Endothelial cell (in vitro differentiated cells): ENCODE results near the gene KIF21B. TPM values are rescaled to one million over a fixed set of nuclear protein-coding genes. Genes with fewer than 3 reads are reported as not detected.

ENCODE experiments used
- DNase-seq: peaks from one replicate; pipeline ENCODE4 v3.0.0; 2021; ENCODE audit warnings: low spot score
- H3K27ac Mint-ChIP-seq: one replicate; pipeline ENCODE4 v1.8.0; 2021; ENCODE audit warnings: mixed read lengths, inconsistent platforms; ENCODE audit not compliant: unreplicated experiment
- H3K27me3 Mint-ChIP-seq: one replicate; pipeline ENCODE4 v1.8.0; 2021; ENCODE audit warnings: mild to moderate bottlenecking, moderate library complexity, mixed read lengths, inconsistent platforms; ENCODE audit not compliant: unreplicated experiment
- H3K36me3 Mint-ChIP-seq: one replicate; pipeline ENCODE4 v1.8.0; 2021; ENCODE audit warnings: mild to moderate bottlenecking, low read depth, mixed read lengths, inconsistent platforms; ENCODE audit not compliant: unreplicated experiment
- H3K4me1 Mint-ChIP-seq: one replicate; pipeline ENCODE4 v1.8.0; 2021; ENCODE audit warnings: mild to moderate bottlenecking, mixed read lengths, inconsistent platforms; ENCODE audit not compliant: unreplicated experiment
- H3K4me3 Mint-ChIP-seq: one replicate; pipeline ENCODE4 v1.8.0; 2021; ENCODE audit warnings: mild to moderate bottlenecking, mixed read lengths, inconsistent platforms; ENCODE audit not compliant: unreplicated experiment
- H3K9me3 Mint-ChIP-seq: one replicate; pipeline ENCODE4 v1.8.0; 2021; ENCODE audit warnings: mixed read lengths, inconsistent platforms; ENCODE audit not compliant: unreplicated experiment
- total RNA-seq: library from RNA; stranded (reverse); fragmentation: NEBNext Ultra II Directional; extraction: Animal tissue kit (Norgen Biotek cat#: 25700); gene quantifications from one replicate; pipeline ENCODE4 v1.2.1, GENCODE V29; 2021; ENCODE audit not compliant: unreplicated experiment
- TF ChIP-seq, protein P1 (sequence below): fragments of 200-600 bp; sonication (generic); IDR thresholded peaks from one replicate; pipeline ENCODE4 v1.5.0; 2021; ENCODE audit warnings: antibody characterized with exemption; ENCODE audit not compliant: unreplicated experiment

KIF21B gene
- total RNA-seq, 1 donor from 2014 or later: 8.4 TPM

DNA sequence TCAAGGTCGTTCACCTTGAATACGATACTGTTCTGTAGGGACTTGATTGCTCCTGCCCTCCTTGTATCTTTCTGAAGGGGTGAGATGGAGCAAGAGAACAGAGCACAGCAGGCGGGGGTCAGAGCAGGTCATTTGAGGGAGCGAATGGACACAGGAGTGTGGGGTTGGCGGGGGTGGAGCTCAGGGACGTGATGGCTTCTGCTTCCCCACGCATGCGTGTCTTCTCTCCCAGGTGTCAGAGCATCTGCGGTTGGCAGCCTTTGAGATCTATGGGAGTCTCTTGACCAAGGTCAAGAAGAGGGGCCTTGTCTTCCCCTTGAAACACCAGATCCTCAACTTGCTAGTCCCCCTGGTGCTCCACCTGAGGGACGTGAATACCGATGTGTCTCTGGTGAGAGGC is 64.9 kb downstream of the KIF21B start:
- no peak overlapping the region for H3K4me3 Mint-ChIP-seq
- no peak overlapping the region for H3K27ac Mint-ChIP-seq
- H3K4me1 Mint-ChIP-seq: no peaks in the 10 kb centered on the region
- no peaks in the 10 kb centered on the region for H3K36me3 Mint-ChIP-seq
- no peak for DNase-seq
- TF ChIP-seq, protein P1, sequence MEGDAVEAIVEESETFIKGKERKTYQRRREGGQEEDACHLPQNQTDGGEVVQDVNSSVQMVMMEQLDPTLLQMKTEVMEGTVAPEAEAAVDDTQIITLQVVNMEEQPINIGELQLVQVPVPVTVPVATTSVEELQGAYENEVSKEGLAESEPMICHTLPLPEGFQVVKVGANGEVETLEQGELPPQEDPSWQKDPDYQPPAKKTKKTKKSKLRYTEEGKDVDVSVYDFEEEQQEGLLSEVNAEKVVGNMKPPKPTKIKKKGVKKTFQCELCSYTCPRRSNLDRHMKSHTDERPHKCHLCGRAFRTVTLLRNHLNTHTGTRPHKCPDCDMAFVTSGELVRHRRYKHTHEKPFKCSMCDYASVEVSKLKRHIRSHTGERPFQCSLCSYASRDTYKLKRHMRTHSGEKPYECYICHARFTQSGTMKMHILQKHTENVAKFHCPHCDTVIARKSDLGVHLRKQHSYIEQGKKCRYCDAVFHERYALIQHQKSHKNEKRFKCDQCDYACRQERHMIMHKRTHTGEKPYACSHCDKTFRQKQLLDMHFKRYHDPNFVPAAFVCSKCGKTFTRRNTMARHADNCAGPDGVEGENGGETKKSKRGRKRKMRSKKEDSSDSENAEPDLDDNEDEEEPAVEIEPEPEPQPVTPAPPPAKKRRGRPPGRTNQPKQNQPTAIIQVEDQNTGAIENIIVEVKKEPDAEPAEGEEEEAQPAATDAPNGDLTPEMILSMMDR: no peak
- H3K9me3 Mint-ChIP-seq: no peaks in the 10 kb centered on the region
- peaks cover 5% of the 10 kb centered on the region for H3K27me3 Mint-ChIP-seq

DNA sequence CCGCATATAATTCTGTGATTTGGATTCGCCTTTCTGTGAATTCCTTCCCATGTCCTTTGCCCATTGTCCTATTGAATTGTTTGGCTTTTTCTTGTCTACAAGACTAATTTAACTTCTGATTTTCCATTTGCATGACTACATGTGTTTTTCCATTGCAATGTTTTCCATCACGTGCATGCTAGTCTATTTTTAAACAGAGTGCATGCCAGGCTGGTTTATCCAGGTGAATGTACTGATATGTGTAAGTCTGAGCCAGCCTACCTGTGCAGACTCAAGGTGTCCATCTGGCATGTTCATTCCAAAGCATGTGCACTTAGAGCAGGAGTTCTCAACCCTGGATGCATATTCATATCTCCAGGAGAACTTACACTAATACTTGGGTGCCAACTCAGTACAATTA is 69.1 kb downstream of the KIF21B start:
- H3K4me1 Mint-ChIP-seq: no peaks in the 10 kb centered on the region
- H3K27me3 Mint-ChIP-seq: peaks cover 2% of the 10 kb centered on the region
- TF ChIP-seq, protein P1: no peak
- H3K36me3 Mint-ChIP-seq: no peaks in the 10 kb centered on the region
- no peak overlapping the region for H3K27ac Mint-ChIP-seq
- no peaks in the 10 kb centered on the region for H3K9me3 Mint-ChIP-seq
- no peak for DNase-seq
- no peak overlapping the region for H3K4me3 Mint-ChIP-seq

DNA sequence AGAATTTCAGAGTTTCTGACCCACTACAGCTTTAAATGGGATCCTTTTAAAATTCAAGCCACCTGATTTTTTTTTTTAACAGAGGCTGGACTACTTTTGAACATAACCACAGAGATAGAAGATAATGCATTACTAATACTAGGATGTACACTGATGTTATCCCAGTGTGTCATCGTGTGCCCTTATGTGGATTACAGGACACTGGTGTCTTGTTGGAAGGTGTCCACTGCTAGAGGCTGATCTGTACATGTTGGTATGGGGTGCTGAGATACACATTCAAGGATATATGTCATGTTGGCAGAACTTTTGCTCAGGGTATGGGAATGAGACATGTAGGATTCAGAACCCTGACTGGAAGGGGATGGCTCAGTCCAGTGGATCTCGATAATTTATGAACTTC is 72.5 kb downstream of the KIF21B start:
- Mint-ChIP-seq H3K27me3 (peaks cover 4% of the 10 kb centered on the region), H3K36me3 (peaks cover 11% of the 10 kb centered on the region), H3K4me1 (no peaks in the 10 kb centered on the region), H3K9me3 (peaks cover 7% of the 10 kb centered on the region), H3K27ac (no peak overlapping the region), H3K4me3 (no peak overlapping the region)
- TF ChIP-seq, protein P1: no peak
- no peak for DNase-seq

DNA sequence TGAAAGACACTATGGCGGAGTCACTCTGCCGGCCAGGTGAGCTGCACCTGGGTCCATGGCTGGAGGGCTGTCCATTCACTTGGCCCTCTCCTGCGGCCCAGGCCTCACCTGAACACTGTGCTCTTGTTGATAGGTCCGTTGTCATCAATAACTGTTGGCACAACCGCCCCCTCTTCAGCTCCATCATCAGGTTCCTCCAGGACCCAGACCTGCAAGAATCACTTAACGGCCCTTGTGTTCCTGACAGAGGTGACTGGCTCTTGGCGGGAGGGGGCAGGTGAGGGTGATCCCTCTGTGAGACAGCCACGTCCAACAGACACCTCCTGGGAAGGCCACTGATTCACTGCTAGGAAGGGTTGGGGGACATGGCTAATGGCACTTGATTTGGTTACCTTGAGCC is 73.9 kb downstream of the KIF21B start:
- TF ChIP-seq, protein P1: no peak
- Mint-ChIP-seq H3K4me1 (no peaks in the 10 kb centered on the region), H3K27me3 (peaks cover 2% of the 10 kb centered on the region)

DNA sequence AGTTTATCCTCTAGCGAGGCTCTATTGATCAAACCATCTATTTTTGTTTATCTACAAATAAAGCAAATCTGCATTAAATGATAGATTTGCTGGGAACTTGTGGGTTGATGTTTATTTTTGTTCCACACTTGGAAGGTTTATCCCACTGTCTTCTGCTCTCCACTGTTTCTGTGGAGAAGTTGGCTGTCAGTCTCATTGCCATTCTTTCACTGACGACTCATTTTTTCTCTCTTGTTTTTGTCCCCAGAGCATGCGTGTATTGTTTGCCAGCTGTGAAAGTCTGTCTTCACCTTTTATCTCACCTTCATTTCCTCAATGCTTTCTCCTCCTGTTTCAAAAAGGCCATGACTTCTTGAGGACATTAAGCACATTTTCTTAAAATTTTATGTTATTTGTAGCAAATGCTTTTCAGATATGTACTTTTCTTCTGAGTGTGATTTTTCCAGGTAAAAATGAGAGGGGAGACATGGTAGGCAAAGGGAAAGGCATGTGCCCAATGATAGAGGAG is 76.4 kb downstream of the KIF21B start:
- H3K4me3 Mint-ChIP-seq: no peak overlapping the region
- no peak for DNase-seq
- H3K9me3 Mint-ChIP-seq: peaks cover 7% of the 10 kb centered on the region
- TF ChIP-seq, protein P1: no peak
- peaks cover 2% of the 10 kb centered on the region for H3K27me3 Mint-ChIP-seq
- no peaks in the 10 kb centered on the region for H3K4me1 Mint-ChIP-seq
- no peak overlapping the region for H3K27ac Mint-ChIP-seq
- peaks cover 11% of the 10 kb centered on the region for H3K36me3 Mint-ChIP-seq

More for the DNA sequence above, 73.9 kb downstream of the KIF21B start:
- H3K27ac Mint-ChIP-seq: no peak overlapping the region
- H3K36me3 Mint-ChIP-seq: peaks cover 11% of the 10 kb centered on the region
- no peak for DNase-seq
- no peak overlapping the region for H3K4me3 Mint-ChIP-seq
- H3K9me3 Mint-ChIP-seq: peaks cover 7% of the 10 kb centered on the region
